Measurements from ENCODE around the gene HOGA1.
"Not testable (repeated sequence)": the region's sequence is repeated elsewhere in the genome, so short reads cannot be mapped to it uniquely, and the experiment has no call there.

Gene HOGA1

DNA sequence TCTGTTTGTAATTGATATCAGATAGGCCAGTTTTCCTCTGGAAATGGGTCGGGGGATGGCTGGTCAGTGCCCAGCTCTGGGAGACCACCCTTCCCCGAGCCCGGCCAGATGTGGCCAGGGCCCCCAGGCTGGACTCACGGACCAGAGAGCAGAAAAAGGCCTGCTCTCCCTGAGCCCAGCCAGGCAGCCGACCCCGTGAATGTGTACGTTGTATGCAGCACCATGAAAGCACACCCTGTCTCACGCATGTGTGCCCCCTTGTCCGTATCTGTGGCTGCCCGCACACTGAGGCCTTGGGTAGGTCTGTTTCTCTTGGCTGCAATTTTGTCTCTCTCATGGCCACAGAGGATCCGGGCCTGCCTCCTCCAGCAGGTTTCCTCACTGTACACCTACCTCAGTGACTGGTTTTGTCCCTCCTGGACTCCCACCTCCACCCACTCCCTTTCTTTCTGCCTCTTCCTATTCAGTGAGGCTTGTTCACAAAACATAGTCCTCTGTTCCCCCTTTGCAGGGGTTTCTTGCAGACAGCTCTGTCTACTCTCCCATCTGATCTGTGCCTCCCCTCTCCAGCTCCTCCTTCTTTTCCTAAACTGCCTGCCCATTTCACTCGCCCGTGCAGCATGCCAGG is 35.2 kb upstream of the HOGA1 start:
- H3K4me3 ChIP-seq (replicated peaks in 1 of 2; ENCODE audit: low read depth in 2 of 2, low read length in 2 of 2) = no peak overlapping the region
- no peak for DNase-seq (ENCODE audit: low read depth in 2 of 2)
- TF ChIP-seq, protein P1, sequence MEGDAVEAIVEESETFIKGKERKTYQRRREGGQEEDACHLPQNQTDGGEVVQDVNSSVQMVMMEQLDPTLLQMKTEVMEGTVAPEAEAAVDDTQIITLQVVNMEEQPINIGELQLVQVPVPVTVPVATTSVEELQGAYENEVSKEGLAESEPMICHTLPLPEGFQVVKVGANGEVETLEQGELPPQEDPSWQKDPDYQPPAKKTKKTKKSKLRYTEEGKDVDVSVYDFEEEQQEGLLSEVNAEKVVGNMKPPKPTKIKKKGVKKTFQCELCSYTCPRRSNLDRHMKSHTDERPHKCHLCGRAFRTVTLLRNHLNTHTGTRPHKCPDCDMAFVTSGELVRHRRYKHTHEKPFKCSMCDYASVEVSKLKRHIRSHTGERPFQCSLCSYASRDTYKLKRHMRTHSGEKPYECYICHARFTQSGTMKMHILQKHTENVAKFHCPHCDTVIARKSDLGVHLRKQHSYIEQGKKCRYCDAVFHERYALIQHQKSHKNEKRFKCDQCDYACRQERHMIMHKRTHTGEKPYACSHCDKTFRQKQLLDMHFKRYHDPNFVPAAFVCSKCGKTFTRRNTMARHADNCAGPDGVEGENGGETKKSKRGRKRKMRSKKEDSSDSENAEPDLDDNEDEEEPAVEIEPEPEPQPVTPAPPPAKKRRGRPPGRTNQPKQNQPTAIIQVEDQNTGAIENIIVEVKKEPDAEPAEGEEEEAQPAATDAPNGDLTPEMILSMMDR (IDR thresholded peaks at IDR 0.05; ENCODE audit: low read depth, low read length) = no peak

GRCh38 chr10:97549587-97550322 is 34.4 kb upstream of the HOGA1 start:
- TF ChIP-seq, protein P1 (IDR thresholded peaks at IDR 0.05; ENCODE audit: low read depth, low read length) = no peak
- DNase-seq (ENCODE audit: low read depth in 2 of 2) = peak in 1 of 2 donors; percentile 35
- H3K4me3 ChIP-seq (replicated peaks in 1 of 2; ENCODE audit: low read depth in 2 of 2, low read length in 2 of 2) = no peak overlapping the region

DNA sequence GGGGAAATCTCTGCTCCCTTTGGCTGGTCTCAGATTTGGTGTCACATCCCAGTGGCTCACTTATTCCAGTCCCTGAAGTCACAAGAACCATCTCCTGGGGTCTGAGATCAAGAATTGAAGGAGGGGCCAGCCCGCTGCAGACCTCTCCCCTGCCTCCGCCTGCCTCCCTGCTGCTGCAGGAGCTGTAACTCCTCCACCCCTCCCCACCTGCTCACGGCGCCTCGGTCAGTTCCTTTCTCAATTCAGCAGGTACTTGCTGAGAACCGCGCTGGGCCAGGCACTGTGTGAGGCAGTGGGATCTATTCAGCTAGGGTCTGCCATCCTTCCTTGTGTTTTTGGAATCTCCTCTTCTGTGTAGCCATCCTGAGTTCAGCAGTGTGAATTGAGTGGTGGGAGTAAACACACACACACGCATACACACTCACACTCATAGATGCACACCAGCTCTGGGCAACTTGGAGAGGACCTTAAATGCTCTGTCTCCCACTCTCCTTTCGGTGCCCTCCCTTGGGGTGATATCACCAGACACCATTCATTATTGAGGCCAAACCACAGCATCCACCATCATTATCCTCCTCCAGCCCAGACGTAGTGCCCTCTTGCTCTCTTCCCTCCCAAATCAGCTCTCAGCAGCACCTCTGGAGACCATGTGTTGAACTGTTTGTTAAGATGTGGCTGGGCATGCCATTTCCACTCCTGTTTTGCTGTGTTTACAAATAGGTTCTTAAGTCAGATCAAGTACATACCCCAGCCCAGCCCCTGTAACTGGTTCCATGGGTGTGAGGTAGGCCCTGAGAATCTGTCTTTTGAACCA is 33.6 kb upstream of the HOGA1 start:
- no peak overlapping the region for H3K4me3 ChIP-seq (replicated peaks in 1 of 2; ENCODE audit: low read depth in 2 of 2, low read length in 2 of 2)
- TF ChIP-seq, protein P1 (IDR thresholded peaks at IDR 0.05; ENCODE audit: low read depth, low read length) = no peak

DNA sequence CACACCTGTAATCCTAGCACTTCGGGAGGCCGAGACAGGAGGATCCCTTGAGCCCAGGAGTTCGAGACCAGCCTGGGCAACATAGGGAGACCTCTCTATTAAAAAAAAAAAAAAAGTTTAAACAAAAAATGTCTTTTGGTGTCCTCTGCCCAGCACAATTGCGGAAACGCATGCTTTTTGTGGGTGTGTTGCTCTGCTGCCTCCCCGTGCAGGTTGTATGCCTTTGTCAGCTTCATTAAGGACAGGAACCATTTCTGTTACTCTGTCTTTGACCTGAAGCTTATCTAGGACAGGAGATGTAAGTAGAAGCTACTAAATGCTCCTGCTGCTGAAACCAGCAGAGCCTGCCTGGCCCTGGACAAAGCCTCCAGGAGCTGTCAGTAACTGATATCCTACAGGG is 32.9 kb upstream of the HOGA1 start:
- no peak overlapping the region for H3K4me3 ChIP-seq (replicated peaks in 1 of 2; ENCODE audit: low read depth in 2 of 2, low read length in 2 of 2)
- TF ChIP-seq, protein P1 (IDR thresholded peaks at IDR 0.05; ENCODE audit: low read depth, low read length) = no peak
- DNase-seq (ENCODE audit: low read depth in 2 of 2) = no peak

More for the DNA sequence above, 33.6 kb upstream of the HOGA1 start:
- no peak for DNase-seq (ENCODE audit: low read depth in 2 of 2)

DNA sequence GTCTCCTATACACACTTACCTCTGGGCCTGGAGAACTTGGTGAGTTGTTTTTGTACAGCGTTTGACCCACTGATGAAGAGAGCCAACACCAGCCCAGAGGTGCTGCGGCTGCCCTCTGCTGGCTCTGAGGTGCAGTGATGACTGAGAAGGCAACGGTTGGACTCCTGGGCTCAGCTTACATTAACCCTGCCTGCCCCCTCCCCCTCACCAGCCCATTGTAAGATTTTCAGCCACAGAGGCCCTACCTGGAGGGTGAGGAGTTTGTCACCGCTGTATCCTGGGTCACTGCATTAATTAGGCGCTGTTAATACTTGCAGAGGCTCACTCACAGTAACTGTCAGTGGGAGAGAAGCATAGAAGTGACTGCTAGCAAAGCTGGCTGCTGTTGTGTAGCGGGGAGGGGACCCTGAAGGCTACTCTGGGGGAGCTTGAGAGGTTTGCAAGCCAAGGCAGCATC is 30.6 kb upstream of the HOGA1 start:
- DNase-seq (ENCODE audit: low read depth in 2 of 2) = peak; percentile 79 to 86
- H3K4me3 ChIP-seq (replicated peaks in 1 of 2; ENCODE audit: low read depth in 2 of 2, low read length in 2 of 2) = no peak overlapping the region
- TF ChIP-seq, protein P1 (IDR thresholded peaks at IDR 0.05; ENCODE audit: low read depth, low read length) = peak; percentile 97

GRCh38 chr10:97554336-97554735 is 29.9 kb upstream of the HOGA1 start:
- DNase-seq (ENCODE audit: low read depth in 2 of 2); H3K4me3 ChIP-seq (replicated peaks in 1 of 2; ENCODE audit: low read depth in 2 of 2, low read length in 2 of 2): not testable (repeated sequence)

- not testable (repeated sequence) for H3K4me3 ChIP-seq (replicated peaks in 1 of 2; ENCODE audit: low read depth in 2 of 2, low read length in 2 of 2); DNase-seq (ENCODE audit: low read depth in 2 of 2)
Observed at GRCh38 chr10:97555541-97555940, 28.6 kb upstream of the HOGA1 start.

DNA sequence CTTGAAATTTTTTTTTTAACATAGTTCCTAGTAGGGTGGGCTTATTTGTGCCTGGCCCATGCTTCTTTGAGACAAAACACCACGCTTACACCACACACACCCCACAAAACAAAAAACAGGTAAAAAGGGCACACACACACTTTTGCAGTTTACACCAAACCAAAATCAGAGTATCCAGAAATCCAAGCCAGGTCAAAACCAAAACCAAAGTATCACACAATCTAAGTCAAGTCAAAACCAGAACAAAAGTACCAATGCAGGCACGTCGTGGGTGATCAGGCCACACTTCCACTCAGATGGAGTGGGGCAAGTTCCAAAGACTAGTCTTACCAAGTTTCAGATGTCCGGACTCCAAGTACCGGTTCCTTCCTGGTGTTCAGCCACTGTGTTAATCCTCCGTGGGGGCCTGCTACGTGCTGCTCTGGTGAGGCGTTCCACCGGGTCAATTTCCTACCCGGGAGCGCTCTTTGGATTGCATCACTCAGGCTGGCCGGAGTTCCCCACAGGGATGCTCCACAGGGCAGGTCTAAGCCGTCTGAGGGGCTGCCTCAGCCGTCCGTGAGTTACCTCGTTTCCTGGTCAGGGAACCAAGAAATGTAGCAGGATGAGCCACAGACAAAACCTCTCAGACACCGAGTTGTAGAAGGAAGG is 23.3 kb upstream of the HOGA1 start:
- not testable (repeated sequence) for DNase-seq (ENCODE audit: low read depth in 2 of 2)
- peak overlapping the region in 1 of 2 donors; percentile 24 for H3K4me3 ChIP-seq (replicated peaks in 1 of 2; ENCODE audit: low read depth in 2 of 2, low read length in 2 of 2)

GRCh38 chr10:97561386-97562077 is 22.7 kb upstream of the HOGA1 start:
- not testable (repeated sequence) for DNase-seq (ENCODE audit: low read depth in 2 of 2); H3K4me3 ChIP-seq (replicated peaks in 1 of 2; ENCODE audit: low read depth in 2 of 2, low read length in 2 of 2)

- H3K4me3 ChIP-seq (replicated peaks in 1 of 2; ENCODE audit: low read depth in 2 of 2, low read length in 2 of 2); DNase-seq (ENCODE audit: low read depth in 2 of 2): not testable (repeated sequence)
Observed at GRCh38 chr10:97562329-97562728, 21.9 kb upstream of the HOGA1 start.

All from cardiac fibroblast (primary cell).